ENCODE measurements around the gene PCDHGB4.
"Not testable (repeated sequence)": the region's sequence is repeated elsewhere in the genome, so short reads cannot be mapped to it uniquely, and the experiment has no call there.

PCDHGB4 gene

GRCh38 chr5:141432726-141433125 lies 45.2 kb downstream of the PCDHGB4 start:
- not testable (repeated sequence) for DNase-seq

- no peak for DNase-seq
These were observed 46.5 kb downstream of the PCDHGB4 start for GRCh38 chr5:141434006-141434405.

GRCh38 chr5:141437221-141437620 lies 49.7 kb downstream of the PCDHGB4 start:
- no peak for DNase-seq

DNA sequence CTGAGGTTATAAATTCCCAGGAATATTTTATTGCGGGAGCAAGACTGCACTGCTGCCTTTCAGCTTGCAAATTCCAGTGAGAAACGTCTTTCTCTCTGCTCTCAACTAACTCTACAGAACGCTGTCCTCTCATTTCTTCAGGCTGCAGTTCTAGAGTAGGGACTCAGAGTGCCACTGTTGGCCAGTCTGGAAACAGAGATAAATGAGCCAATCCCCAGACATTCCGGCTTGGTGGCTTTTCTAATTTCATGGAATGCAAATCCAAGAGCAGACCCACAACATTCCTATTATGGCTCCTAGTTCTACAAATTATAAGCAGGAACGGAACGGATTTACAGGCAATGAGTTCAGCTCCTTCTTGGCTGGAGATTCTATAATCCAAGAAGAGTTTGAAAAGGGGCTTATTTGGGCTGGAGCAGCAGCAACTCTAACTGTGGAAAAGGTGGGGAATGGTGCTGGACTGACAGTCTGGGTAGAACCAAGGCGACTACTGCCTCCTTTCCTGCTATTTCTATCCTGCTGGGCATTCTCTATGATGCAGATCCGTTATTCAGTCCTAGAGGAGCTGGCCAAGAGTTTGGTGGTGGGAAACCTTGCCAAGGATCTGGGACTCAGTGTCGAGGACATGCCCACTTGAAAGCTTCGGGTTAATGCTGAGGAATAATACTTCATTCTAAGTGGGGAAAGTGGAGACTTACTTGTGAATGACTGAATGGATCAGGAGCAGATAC lies 52.1 kb downstream of the PCDHGB4 start:
- DNase-seq = no peak
